Bronchial epithelial cell (primary cell): ENCODE data around the gene ZNF827. TPM values are rescaled to one million over a fixed set of nuclear protein-coding genes. Genes with fewer than 3 reads are reported as not detected.
A peak's percentile ranks its signal among the peaks of the same experiment; 100 is the strongest.

ENCODE experiments used
- DNase-seq: peaks from one replicate; pipeline ENCODE4 v3.0.0-alpha.2; 2010; ENCODE audit warnings: low read depth
- FAIRE-seq: peaks from 2 replicates; lab custom pipeline; 2011; peaks lifted over from hg19 to GRCh38; lab: Jason Lieb, UNC
- H3K27me3 ChIP-seq: 2 replicates; pipeline ENCODE4 v1.5.1; 2011; ENCODE audit warnings: low read length; ENCODE audit not compliant: control insufficient read depth, insufficient read depth
- H3K36me3 ChIP-seq: 2 replicates; pipeline ENCODE4 v1.5.1; 2011; ENCODE audit warnings: low read length; ENCODE audit not compliant: control insufficient read depth, insufficient read depth
- H3K4me3 ChIP-seq: 2 replicates; pipeline ENCODE4 v1.5.1; 2011; ENCODE audit warnings: mild to moderate bottlenecking, low read depth, low read length, control low read depth
- total RNA-seq: library from RNA; depleted of rRNA; stranded (reverse); fragments of >200 nt; gene quantifications from 2 replicates; pipeline ENCODE4 v1.2.1, GENCODE V29; 2014
- TF ChIP-seq, protein P1 (sequence below): IDR thresholded peaks from 2 replicates; pipeline ENCODE4 v1.5.1; 2011; ENCODE audit warnings: mild to moderate bottlenecking, moderate library complexity, low read length, control low read depth, inconsistent platforms; ENCODE audit not compliant: insufficient read depth, severe bottlenecking

The ZNF827 gene
- total RNA-seq, 1 donor from 2014 or later, result 2.1 TPM

GRCh38 chr4:145784036-145784435 is 154.6 kb downstream of the ZNF827 start:
- DNase-seq (no peak), FAIRE-seq (no peak)
- TF ChIP-seq, protein P1, sequence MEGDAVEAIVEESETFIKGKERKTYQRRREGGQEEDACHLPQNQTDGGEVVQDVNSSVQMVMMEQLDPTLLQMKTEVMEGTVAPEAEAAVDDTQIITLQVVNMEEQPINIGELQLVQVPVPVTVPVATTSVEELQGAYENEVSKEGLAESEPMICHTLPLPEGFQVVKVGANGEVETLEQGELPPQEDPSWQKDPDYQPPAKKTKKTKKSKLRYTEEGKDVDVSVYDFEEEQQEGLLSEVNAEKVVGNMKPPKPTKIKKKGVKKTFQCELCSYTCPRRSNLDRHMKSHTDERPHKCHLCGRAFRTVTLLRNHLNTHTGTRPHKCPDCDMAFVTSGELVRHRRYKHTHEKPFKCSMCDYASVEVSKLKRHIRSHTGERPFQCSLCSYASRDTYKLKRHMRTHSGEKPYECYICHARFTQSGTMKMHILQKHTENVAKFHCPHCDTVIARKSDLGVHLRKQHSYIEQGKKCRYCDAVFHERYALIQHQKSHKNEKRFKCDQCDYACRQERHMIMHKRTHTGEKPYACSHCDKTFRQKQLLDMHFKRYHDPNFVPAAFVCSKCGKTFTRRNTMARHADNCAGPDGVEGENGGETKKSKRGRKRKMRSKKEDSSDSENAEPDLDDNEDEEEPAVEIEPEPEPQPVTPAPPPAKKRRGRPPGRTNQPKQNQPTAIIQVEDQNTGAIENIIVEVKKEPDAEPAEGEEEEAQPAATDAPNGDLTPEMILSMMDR, result no peak
- Histone ChIP-seq H3K27me3 (no peaks in the 10 kb centered on the region), H3K4me3 (no peak overlapping the region), H3K36me3 (no peaks in the 10 kb centered on the region)

DNA sequence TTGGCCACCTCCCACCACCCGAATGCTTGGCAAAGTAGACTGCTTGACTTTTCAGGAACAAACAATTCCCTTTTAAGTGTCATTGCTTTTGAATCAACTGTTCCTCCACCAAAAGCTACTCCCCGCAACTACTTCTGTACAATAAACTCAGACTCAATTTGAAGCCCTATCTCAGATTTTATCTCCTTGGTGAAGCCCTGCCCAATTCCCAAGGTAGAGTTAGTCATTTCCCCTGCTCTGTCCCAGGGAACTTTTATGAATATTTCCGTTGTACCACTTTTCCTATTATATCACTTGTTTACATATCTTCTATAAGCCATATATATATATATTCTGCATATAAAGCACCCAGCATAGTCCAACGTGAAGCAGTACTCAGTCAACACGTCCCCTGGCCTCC is 155.9 kb downstream of the ZNF827 start:
- TF ChIP-seq, protein P1, result no peak
- Histone ChIP-seq H3K27me3 (no peaks in the 10 kb centered on the region), H3K36me3 (no peaks in the 10 kb centered on the region), H3K4me3 (no peak overlapping the region)
- no peak for DNase-seq
- FAIRE-seq, result no peak

DNA sequence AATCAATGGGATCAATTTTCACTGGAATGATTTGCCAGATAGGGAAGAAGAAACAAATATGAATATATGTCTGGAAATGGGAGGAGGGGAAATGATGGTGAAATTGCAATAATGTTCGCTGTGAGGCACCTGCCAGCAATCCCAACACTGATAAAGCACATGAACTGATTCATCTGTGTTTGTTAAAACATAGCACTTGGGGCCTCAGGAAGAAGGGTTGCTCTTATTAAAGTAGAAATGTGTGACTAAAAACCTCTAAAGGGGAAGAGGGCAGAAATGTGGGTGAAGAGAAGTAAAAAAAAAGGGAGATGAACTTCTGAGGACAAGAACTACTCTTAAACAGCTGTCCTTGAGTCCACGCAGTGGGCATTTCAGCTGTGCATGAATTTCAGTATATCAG is 157.3 kb downstream of the ZNF827 start:
- DNase-seq, result no peak
- no peaks in the 10 kb centered on the region for H3K27me3 ChIP-seq
- peak; percentile 13 for FAIRE-seq
- H3K36me3 ChIP-seq, result no peaks in the 10 kb centered on the region
- no peak overlapping the region for H3K4me3 ChIP-seq
- TF ChIP-seq, protein P1, result no peak

- Histone ChIP-seq H3K36me3 (no peaks in the 10 kb centered on the region), H3K4me3 (no peak overlapping the region), H3K27me3 (no peaks in the 10 kb centered on the region)
- FAIRE-seq, result no peak
- TF ChIP-seq, protein P1, result no peak
- no peak for DNase-seq
Observed at GRCh38 chr4:145779319-145779801, 159.3 kb downstream of the ZNF827 start.

DNA sequence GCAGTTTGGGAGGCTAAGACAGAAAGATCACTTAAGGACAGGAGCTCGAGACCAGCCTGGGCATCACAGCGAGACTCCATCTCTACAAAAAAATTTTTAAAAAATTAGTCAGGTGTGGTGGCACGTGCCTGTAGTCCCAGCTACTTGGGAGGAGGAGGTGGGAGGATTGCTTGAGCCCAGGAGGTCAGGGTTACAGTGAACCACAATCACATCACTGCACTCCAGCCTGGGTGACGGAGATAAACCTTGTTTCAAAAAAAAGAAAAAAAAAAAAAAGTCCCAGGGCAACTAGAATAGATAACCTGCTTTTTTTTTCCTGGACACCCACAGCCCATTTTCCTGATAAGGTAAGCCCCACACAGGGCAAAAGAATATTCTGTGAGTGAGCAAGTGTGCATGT is 162.4 kb downstream of the ZNF827 start:
- DNase-seq (no peak), FAIRE-seq (no peak)
- Histone ChIP-seq H3K27me3 (no peaks in the 10 kb centered on the region), H3K36me3 (peaks cover 1% of the 10 kb centered on the region), H3K4me3 (no peak overlapping the region)
- TF ChIP-seq, protein P1, result no peak

DNA sequence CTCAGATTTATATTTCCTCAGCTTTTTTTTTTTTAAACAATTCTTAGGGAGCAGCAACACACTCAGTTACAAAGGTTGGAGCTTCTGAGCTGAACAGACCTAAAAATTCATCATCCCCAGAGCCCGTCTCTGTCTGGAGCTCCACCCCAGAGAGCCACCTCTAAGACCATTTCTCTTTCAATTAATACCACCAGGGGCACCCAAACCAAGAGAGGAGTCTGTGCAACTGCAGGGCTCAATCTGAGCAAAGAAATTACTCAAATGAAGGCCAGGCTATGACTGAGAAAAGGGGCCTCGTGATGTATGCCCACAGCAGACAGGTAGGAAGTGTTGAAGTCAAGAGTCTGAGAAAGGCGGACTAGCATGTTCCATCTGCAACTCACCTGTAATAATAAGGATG is 163.2 kb downstream of the ZNF827 start:
- Histone ChIP-seq H3K27me3 (no peaks in the 10 kb centered on the region), H3K36me3 (peaks cover 1% of the 10 kb centered on the region), H3K4me3 (no peak overlapping the region)
- DNase-seq, result no peak
- no peak for FAIRE-seq
- TF ChIP-seq, protein P1, result no peak
